Mucosa of descending colon (tissue), 3 donors: ENCODE results near the gene COX15. TPM values are rescaled to one million over a fixed set of nuclear protein-coding genes. Genes with fewer than 3 reads are reported as not detected.

Source experiments
- ATAC-seq: fragments of 200-7000 bp; cut with Tn5 transposase; one replicate; pipeline ENCODE4 v1.9.1; 2020; ENCODE audit warnings: mild to moderate bottlenecking, moderate library complexity
- DNase-seq, 3 donors: peaks; one replicate each; pipeline ENCODE4 v3.0.0-alpha.2; 2020
- H3K36me3 ChIP-seq: fragments of 200-600 bp; one replicate; pipeline ENCODE4 v1.8.0; 2021; ENCODE audit warnings: low read depth, mild to moderate bottlenecking
- H3K4me1 ChIP-seq: fragments of 200-600 bp; one replicate; pipeline ENCODE4 v1.8.0; 2021; ENCODE audit warnings: low read depth, mild to moderate bottlenecking
- H3K4me3 ChIP-seq: fragments of 200-600 bp; one replicate; pipeline ENCODE4 v1.8.0; 2021; ENCODE audit warnings: mild to moderate bottlenecking
- H3K9me3 ChIP-seq: fragments of 200-600 bp; one replicate; pipeline ENCODE4 v1.8.0; 2021; ENCODE audit warnings: mild to moderate bottlenecking
- CTCF ChIP-seq: fragments of 200-600 bp; IDR thresholded peaks from one replicate; pipeline ENCODE4 v1.8.0; 2022; ENCODE audit warnings: antibody characterized with exemption, mild to moderate bottlenecking
- intact Hi-C, 2 donors: fragments of 100-400 bp; cut with DNase I in 1 of 2; cut with micrococcal nuclease in 1 of 2; formaldehyde crosslinking; loops; one replicate each; pipeline versions ENCODE4 v1.11.0 to v1.11.1; 2022; cut with DNase I, micrococcal nuclease
- total RNA-seq, 3 donors: library from RNA; stranded (reverse); fragmentation: NEBNext Ultra II Directional in 2 of 3; extraction: Animal tissue kit (Norgen Biotek cat#: 25700) in 2 of 3; gene quantifications; one replicate each; pipeline versions ENCODE4 v1.2.1 to v1.2.4, GENCODE V29; 2021 to 2023
- donor health status: DM: no; HTN: no; CAD: no; lungs with moderate emphysema.
- donor health status: DM: no; HTN: no; CAD: no.
- donor health status: DM: no; HTN: yes; CAD: no.

Gene COX15
- total RNA-seq, 3 donors from 2014 or later: 34.0 to 51.3 (median 46.1) TPM

- Histone ChIP-seq H3K9me3 (no peaks in the 10 kb centered on the region), H3K4me1 (no peaks in the 10 kb centered on the region), H3K36me3 (no peaks in the 10 kb centered on the region), H3K4me3 (no peak overlapping the region)
- intact Hi-C loops: no loop called here
- no peak for DNase-seq
- ATAC-seq: no peak
- TF ChIP-seq CTCF: no peak
Observed at GRCh38 chr10:99769706-99770105, 37.8 kb upstream of the COX15 start.

- H3K36me3 ChIP-seq: no peaks in the 10 kb centered on the region
- no peak for TF ChIP-seq CTCF
- ATAC-seq (no peak), DNase-seq (no peak)
- intact Hi-C loops: no loop called here
- H3K4me1 ChIP-seq: no peaks in the 10 kb centered on the region
- H3K9me3 ChIP-seq: no peaks in the 10 kb centered on the region
- H3K4me3 ChIP-seq: no peak overlapping the region
Observed at GRCh38 chr10:99768556-99768955, 36.6 kb upstream of the COX15 start.

- H3K9me3 ChIP-seq: no peaks in the 10 kb centered on the region
- no peak for ATAC-seq
- no peaks in the 10 kb centered on the region for H3K36me3 ChIP-seq
- intact Hi-C loops: no loop called here
- H3K4me1 ChIP-seq: no peaks in the 10 kb centered on the region
- H3K4me3 ChIP-seq: no peak overlapping the region
- no peak for DNase-seq
- TF ChIP-seq CTCF: no peak
Observed at GRCh38 chr10:99767901-99768300, 36.0 kb upstream of the COX15 start.

GRCh38 chr10:99766302-99766681 is 34.4 kb upstream of the COX15 start:
- no peak for DNase-seq
- Histone ChIP-seq H3K9me3 (no peaks in the 10 kb centered on the region), H3K4me1 (no peaks in the 10 kb centered on the region), H3K36me3 (no peaks in the 10 kb centered on the region), H3K4me3 (no peak overlapping the region)
- TF ChIP-seq CTCF: no peak
- no peak for ATAC-seq
- intact Hi-C loops: no loop called here

- no peak for DNase-seq
- Histone ChIP-seq H3K4me1 (no peaks in the 10 kb centered on the region), H3K4me3 (no peak overlapping the region), H3K36me3 (no peaks in the 10 kb centered on the region), H3K9me3 (no peaks in the 10 kb centered on the region)
- intact Hi-C loops: no loop called here
- no peak for TF ChIP-seq CTCF
- ATAC-seq: no peak
Observed at GRCh38 chr10:99765672-99766301, 33.9 kb upstream of the COX15 start.

- no peaks in the 10 kb centered on the region for H3K9me3 ChIP-seq
- intact Hi-C loops: no loop called here
- no peak for TF ChIP-seq CTCF
- ATAC-seq (no peak), DNase-seq (no peak)
- no peaks in the 10 kb centered on the region for H3K4me1 ChIP-seq
- H3K36me3 ChIP-seq: no peaks in the 10 kb centered on the region
- no peak overlapping the region for H3K4me3 ChIP-seq
Observed at GRCh38 chr10:99761365-99761764, 29.4 kb upstream of the COX15 start.
